Prostate gland (tissue), 2 donors: ENCODE measurements around the gene REXO2.

Source experiments
- CTCF ChIP-seq, 4 experiments: fragments of 200-600 bp in 2 of 4; fragments of 450-650 bp in 2 of 4; sonication (generic) in 2 of 4; IDR thresholded peaks; 1 replicate in 3 of 4; 2 replicates in 1 of 4; pipeline ENCODE4 v1.5.1; 2016 to 2019; ENCODE audit warnings: antibody characterized with exemption in 4 of 4, mild to moderate bottlenecking in 2 of 4, moderate library complexity in 2 of 4
- POLR2A ChIP-seq: fragments of 450-650 bp; IDR thresholded peaks from one replicate; pipeline ENCODE4 v1.6.1; 2016; ENCODE audit warnings: antibody characterized with exemption, mild to moderate bottlenecking

- TF ChIP-seq CTCF (IDR thresholded peaks at IDR 0.05) (no peak), POLR2A (no peak)
These were observed 24.7 kb downstream of the REXO2 start for GRCh38 chr11:114463999-114464398.
